Keratinocyte (primary cell): Measurements from ENCODE around the gene CYP17A1. TPM values are rescaled to one million over a fixed set of nuclear protein-coding genes. Genes with fewer than 3 reads are reported as not detected.

Experiments
- DNase-seq: peaks from one replicate; pipeline ENCODE4 v3.0.0-alpha.2; 2011; ENCODE audit warnings: low read depth, missing footprints, low spot score
- FAIRE-seq: peaks from 2 replicates; lab custom pipeline; 2011; peaks lifted over from hg19 to GRCh38; lab: Jason Lieb, UNC
- H2AFZ ChIP-seq: 2 replicates; pipeline ENCODE4 v1.6.0; 2012; ENCODE audit warnings: low read length, control low read depth, inconsistent platforms; ENCODE audit not compliant: control insufficient read depth
- H3K27ac ChIP-seq: 2 replicates; pipeline ENCODE4 v1.5.1; 2011; ENCODE audit warnings: low read length; ENCODE audit not compliant: control insufficient read depth, insufficient read depth
- H3K27me3 ChIP-seq: 3 replicates; pipeline ENCODE4 v1.6.0; 2011; ENCODE audit warnings: low read length; ENCODE audit not compliant: control insufficient read depth, insufficient read depth; ENCODE audit errors: extremely low read depth
- H3K36me3 ChIP-seq, 2 experiments: 2 replicates in 1 of 2; 3 replicates in 1 of 2; pipeline ENCODE4 v1.5.1; 2011; ENCODE audit warnings: low read length in 2 of 2, mild to moderate bottlenecking in 1 of 2; ENCODE audit not compliant: control insufficient read depth in 2 of 2, insufficient read depth in 2 of 2; ENCODE audit errors: extremely low read depth in 1 of 2
- H3K4me1 ChIP-seq: 3 replicates; pipeline ENCODE4 v1.5.1; 2011; ENCODE audit warnings: low read length; ENCODE audit not compliant: control insufficient read depth, insufficient read depth; ENCODE audit errors: extremely low read depth
- H3K4me2 ChIP-seq: 3 replicates; pipeline ENCODE4 v1.6.0; 2011; ENCODE audit warnings: low read depth, low read length; ENCODE audit not compliant: control insufficient read depth, insufficient read depth; ENCODE audit errors: extremely low read depth
- H3K4me3 ChIP-seq, 3 experiments: fragments of 200-600 bp in 1 of 3; sonication (generic) in 1 of 3; 2 replicates in 2 of 3; 3 replicates in 1 of 3; pipeline ENCODE4 v1.5.1; 2011 to 2016; ENCODE audit warnings: low read length in 3 of 3, mild to moderate bottlenecking in 3 of 3, control low read depth in 2 of 3, inconsistent platforms in 1 of 3, low read depth in 1 of 3, mixed read lengths in 1 of 3, mixed run types in 1 of 3, moderate library complexity in 1 of 3; ENCODE audit not compliant: control insufficient read depth in 2 of 3, insufficient read depth in 2 of 3; ENCODE audit errors: extremely low read depth in 1 of 3
- H3K79me2 ChIP-seq: 2 replicates; pipeline ENCODE4 v1.6.0; 2012; ENCODE audit warnings: low read length; ENCODE audit not compliant: control insufficient read depth, insufficient read depth
- H3K9ac ChIP-seq: 3 replicates; pipeline ENCODE4 v1.6.0; 2011; ENCODE audit warnings: low read length; ENCODE audit not compliant: control insufficient read depth, insufficient read depth; ENCODE audit errors: extremely low read depth
- H3K9me1 ChIP-seq: 3 replicates; pipeline ENCODE4 v1.6.0; 2011; ENCODE audit warnings: low read length; ENCODE audit not compliant: control insufficient read depth, insufficient read depth; ENCODE audit errors: extremely low read depth
- H3K9me3 ChIP-seq: 2 replicates; pipeline ENCODE4 v1.5.1; 2012; ENCODE audit warnings: low read depth, low read length; ENCODE audit not compliant: control insufficient read depth
- H4K20me1 ChIP-seq: 3 replicates; pipeline ENCODE4 v1.6.0; 2011; ENCODE audit warnings: low read length; ENCODE audit not compliant: control insufficient read depth, insufficient read depth; ENCODE audit errors: extremely low read depth
- EZH2 ChIP-seq: IDR thresholded peaks from one replicate; pipeline ENCODE4 v1.6.1; 2012; ENCODE audit warnings: inconsistent platforms, mild to moderate bottlenecking, low read length, moderate library complexity
- dilution Hi-C: fragments of 300-500 bp; cut with MboI; formaldehyde crosslinking; loops from one replicate; pipeline ENCODE4 v1.7.0; 2020; ENCODE audit warnings: low sequenced_read_pairs; ENCODE audit not compliant: extremely low pct_ligation_motif_present
- polyA plus RNA-seq, 5 experiments: library from polyadenylated mRNA; depleted of rRNA in 3 of 5; stranded (reverse) in 3 of 5; stranded (forward) in 1 of 5; unstranded in 1 of 5; fragments of >200 nt; gene quantifications; 1 replicate in 1 of 5; 2 replicates in 3 of 5; 3 replicates in 1 of 5; pipeline versions ENCODE4 v1.2.1 to v1.2.3, GENCODE V29; 2011 to 2012; ENCODE audit warnings: missing spikeins in 2 of 5, low read depth in 1 of 5, low replicate concordance in 1 of 5
- TF ChIP-seq, protein P1 (sequence below), 3 experiments: IDR thresholded peaks in 1 of 3; conservative IDR thresholded peaks in 1 of 3; optimal IDR thresholded peaks in 1 of 3; 2 replicates in 2 of 3; 3 replicates in 1 of 3; pipeline versions ENCODE3 to v1.5.1; 2011; ENCODE audit warnings: low read length in 3 of 3, mild to moderate bottlenecking in 3 of 3, moderate library complexity in 2 of 3, control low read depth in 1 of 3, inconsistent platforms in 1 of 3; ENCODE audit not compliant: insufficient read depth in 2 of 3; ENCODE audit errors: extremely low read depth in 1 of 3

Gene CYP17A1
- polyA plus RNA-seq, 1 donor (not counting 4 experiments of a cell fraction or from before 2014, with no cell fraction given) = not detected

DNA sequence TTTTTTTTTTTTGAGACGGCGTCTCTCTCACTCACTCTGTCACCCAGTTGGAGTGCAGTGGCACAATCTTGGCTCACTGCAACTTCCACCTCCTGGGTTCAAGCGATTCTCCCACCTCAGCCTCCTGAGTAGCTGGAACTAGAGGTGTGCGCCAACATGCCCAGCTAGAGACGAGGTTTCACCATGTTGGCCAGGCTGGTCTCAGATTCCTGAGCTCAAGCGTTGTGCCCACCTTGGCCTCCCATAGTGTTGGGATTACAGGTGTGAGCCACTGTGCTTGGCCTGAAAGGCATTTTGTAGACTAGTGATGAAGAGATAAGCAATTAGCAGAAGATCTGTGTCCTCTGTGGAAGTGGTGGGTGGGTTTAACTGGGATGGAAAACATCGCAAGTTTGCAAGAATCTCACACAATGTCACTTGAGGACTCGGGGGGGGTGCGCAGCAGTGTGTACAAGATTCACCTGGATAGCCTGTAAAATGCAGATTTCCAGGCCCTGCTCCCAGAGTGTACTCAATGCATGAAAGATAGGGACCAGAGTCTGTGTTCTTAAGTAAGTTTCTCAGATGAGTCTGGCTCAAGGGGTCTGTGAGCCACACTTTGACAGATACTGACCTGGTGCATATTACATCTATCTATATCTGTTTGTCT is 10.9 kb downstream of the CYP17A1 start:
- Histone ChIP-seq H3K9me1 (no peaks in the 10 kb centered on the region), H3K36me3 (no peaks in the 10 kb centered on the region), H3K27ac (no peak overlapping the region), H3K4me3 (no peak overlapping the region), H3K4me2 (no peak overlapping the region), H3K27me3 (no peaks in the 10 kb centered on the region), H2AFZ (no peak overlapping the region), H3K79me2 (no peaks in the 10 kb centered on the region), H3K9ac (no peak overlapping the region), H3K4me1 (no peaks in the 10 kb centered on the region), H4K20me1 (no peaks in the 10 kb centered on the region), H3K9me3 (no peaks in the 10 kb centered on the region)
- dilution Hi-C loops = loop anchor here (25.0 kb wide), 1 partner anchor 261 kb away; no protein-coding TSS in a partner anchor
- DNase-seq (no peak), FAIRE-seq (no peak)
- TF ChIP-seq, protein P1, sequence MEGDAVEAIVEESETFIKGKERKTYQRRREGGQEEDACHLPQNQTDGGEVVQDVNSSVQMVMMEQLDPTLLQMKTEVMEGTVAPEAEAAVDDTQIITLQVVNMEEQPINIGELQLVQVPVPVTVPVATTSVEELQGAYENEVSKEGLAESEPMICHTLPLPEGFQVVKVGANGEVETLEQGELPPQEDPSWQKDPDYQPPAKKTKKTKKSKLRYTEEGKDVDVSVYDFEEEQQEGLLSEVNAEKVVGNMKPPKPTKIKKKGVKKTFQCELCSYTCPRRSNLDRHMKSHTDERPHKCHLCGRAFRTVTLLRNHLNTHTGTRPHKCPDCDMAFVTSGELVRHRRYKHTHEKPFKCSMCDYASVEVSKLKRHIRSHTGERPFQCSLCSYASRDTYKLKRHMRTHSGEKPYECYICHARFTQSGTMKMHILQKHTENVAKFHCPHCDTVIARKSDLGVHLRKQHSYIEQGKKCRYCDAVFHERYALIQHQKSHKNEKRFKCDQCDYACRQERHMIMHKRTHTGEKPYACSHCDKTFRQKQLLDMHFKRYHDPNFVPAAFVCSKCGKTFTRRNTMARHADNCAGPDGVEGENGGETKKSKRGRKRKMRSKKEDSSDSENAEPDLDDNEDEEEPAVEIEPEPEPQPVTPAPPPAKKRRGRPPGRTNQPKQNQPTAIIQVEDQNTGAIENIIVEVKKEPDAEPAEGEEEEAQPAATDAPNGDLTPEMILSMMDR (optimal IDR thresholded peaks at IDR 0.05 in 1 of 3, IDR thresholded peaks at IDR 0.05 in 1 of 3, conservative IDR thresholded peaks at IDR 0.05 in 1 of 3; ENCODE audit: extremely low read depth in 1 of 3, insufficient read depth in 2 of 3, low read length in 3 of 3) = no peak
- TF ChIP-seq EZH2 = no peak

DNA sequence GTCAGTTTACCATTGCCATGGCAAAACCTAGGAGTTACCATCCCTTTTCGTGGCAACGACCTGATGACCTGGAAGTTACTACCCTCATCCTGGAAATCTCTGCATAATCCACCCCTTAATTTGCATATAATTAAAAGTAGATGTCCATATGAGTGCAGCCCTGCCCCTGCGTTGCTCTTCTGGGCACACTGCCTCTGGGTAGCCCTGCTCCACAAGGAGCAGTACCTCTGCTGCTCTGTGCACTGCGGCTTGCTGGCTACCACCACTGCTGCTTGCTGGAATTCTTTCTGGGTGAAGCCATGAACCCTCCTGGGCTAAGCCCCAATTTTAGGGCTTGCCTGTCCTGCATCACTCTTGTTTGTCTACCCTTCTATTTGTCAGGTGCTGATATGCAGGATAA is 12.5 kb downstream of the CYP17A1 start:
- no peak overlapping the region for H3K9ac ChIP-seq
- dilution Hi-C loops = loop anchor here (25.0 kb wide), 1 partner anchor 263 kb away; no protein-coding TSS in a partner anchor
- DNase-seq (no peak), FAIRE-seq (no peak)
- no peak overlapping the region for H3K4me2 ChIP-seq
- H4K20me1 ChIP-seq = no peaks in the 10 kb centered on the region
- H2AFZ ChIP-seq = no peak overlapping the region
- H3K27ac ChIP-seq = no peak overlapping the region
- no peaks in the 10 kb centered on the region for H3K79me2 ChIP-seq
- no peaks in the 10 kb centered on the region for H3K36me3 ChIP-seq
- no peaks in the 10 kb centered on the region for H3K4me1 ChIP-seq
- no peak overlapping the region for H3K4me3 ChIP-seq
- H3K27me3 ChIP-seq = no peaks in the 10 kb centered on the region
- no peaks in the 10 kb centered on the region for H3K9me1 ChIP-seq
- no peaks in the 10 kb centered on the region for H3K9me3 ChIP-seq
- TF ChIP-seq EZH2 = no peak
- TF ChIP-seq, protein P1 (optimal IDR thresholded peaks at IDR 0.05 in 1 of 3, IDR thresholded peaks at IDR 0.05 in 1 of 3, conservative IDR thresholded peaks at IDR 0.05 in 1 of 3; ENCODE audit: extremely low read depth in 1 of 3, insufficient read depth in 2 of 3, low read length in 3 of 3) = no peak
